NCI-H1417 treated with DMSO at 0.1 percent for 48 hours (cell line): Measurements from ENCODE around the gene BPIFB4.
"Not testable (repeated sequence)": the region's sequence is repeated elsewhere in the genome, so short reads cannot be mapped to it uniquely, and the experiment has no call there.

Source experiments
- DNase-seq: peaks from one replicate; lab custom pipeline; 2025; lab: John Stamatoyannopoulos, UW

Gene BPIFB4

DNA sequence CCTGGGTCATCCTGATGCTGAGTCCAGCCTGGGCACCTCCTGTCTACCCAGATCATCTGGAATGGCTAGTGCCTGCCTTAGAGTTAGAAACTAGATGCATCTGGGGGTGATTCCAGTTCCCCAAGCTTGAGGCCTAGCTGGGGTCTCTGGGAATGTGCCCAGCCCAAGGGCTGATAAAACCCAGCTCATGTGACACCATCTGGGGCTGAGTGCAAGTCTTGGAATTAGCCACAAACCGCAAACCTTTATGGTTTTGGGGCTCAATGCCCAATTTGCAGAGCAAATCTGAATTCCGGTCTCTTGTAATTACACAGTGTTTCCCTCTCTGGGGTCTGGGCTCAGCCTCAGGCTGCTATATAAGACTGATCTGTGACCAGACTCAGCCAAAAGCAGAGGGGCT lies at the start of gene BPIFB4:
Gene BPIFB4, plus strand, starts transcription at position 385 of the 400 bp plus-strand sequence. CDS start 1,884 bp downstream, outside the sequence.
- DNase-seq, result no peak

DNA sequence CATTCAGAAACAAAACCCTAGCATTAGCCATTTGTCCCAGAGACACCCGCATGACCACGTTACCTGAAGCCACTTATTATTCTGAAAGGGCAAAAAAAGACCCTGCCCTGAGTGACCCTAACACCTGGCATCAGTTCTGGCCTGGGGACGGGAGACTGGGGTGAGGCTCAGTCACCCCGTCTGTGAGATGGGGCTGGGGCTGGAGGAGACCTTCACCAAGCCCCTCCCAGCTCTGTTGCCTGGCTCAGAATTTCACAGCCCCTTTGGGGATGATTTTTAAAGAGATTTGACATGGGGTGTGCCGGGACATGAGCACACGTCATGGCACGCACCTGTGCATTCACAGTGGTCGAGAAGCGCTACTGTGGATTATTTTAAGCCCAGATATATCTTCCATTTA lies 49.4 kb upstream of the BPIFB4 start:
- DNase-seq, result no peak

DNA sequence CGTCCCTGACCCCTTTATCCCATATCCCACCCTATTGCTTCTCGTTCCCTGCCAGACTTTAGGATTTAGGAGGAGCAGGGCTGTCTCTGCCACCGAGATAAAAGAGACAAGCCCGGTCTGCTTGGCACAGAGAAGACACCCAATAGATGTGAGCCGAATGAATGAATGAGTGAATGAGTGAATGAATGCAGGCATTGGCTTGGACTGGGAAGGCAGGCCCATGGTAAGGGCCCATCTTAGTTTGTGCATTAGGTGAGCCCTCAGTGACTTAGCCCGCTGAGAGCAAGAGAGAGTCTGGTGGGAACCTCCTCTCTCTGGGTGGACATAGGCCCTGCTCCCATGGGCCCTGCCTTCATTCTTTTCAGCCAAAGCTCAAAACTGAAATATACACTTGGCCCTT lies 48.9 kb upstream of the BPIFB4 start:
- no peak for DNase-seq

DNA sequence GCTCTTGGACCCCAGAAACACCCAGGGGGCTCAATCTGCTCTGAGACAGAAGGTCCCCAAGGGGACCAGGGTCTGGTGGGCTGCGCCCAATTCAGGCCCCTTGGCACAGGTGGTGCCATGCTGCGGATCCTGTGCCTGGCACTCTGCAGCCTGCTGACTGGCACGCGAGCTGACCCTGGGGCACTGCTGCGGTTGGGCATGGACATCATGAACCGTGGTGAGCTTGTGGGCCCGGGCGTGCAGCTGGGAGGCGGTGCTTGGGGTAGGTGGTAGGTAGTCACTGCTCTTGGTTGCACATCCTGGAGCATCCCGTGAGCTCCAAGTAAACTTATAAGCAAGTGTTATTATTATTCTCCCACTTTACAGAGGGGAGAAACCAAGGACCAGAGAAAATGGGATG lies 47.9 kb upstream of the BPIFB4 start, which contains the start of gene BPIFB6:
Gene BPIFB6, plus strand, starts transcription at position 118 of the 400 bp plus-strand sequence. Its CDS starts 0 bp downstream, at position 118.
- DNase-seq, result no peak

DNA sequence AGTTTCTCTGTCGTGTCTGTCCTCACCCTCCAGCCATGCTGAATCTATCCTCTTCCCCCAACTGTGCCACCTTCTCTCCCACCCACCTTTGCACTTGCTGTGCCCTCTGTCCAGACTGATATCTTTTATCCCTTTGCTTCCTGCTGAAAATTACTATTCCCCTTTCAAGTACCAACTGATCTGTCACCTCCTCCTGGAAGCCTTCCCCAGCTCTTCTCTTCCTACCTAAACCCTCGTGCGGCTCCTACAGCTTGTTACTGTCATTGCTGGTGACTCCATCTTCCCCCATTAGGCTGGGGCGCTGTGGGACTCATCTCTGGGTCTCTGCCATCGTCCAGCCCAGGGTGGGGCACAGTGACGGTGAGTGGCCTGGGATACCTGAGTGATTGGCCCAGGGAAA lies 46.9 kb upstream of the BPIFB4 start:
- DNase-seq, result no peak

DNA sequence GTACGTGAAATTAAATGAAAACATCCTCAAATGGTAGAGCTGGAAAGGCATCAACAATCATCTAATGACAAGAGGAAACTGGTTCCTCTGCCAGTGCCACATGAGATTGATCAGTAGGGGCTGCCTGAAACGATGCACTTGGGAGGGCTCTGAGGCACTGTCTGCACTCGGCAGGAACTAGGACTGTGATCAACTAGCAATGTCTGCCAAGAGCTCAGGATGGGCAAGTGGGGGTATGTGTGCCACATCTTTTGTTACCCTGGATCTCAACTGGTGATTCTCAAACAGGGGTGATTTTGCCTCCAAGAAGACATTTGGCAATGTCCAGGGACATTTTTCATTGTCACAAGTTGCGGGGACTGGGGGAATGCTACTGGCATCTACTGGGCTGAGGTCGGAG lies 46.1 kb upstream of the BPIFB4 start:
- no peak for DNase-seq

DNA sequence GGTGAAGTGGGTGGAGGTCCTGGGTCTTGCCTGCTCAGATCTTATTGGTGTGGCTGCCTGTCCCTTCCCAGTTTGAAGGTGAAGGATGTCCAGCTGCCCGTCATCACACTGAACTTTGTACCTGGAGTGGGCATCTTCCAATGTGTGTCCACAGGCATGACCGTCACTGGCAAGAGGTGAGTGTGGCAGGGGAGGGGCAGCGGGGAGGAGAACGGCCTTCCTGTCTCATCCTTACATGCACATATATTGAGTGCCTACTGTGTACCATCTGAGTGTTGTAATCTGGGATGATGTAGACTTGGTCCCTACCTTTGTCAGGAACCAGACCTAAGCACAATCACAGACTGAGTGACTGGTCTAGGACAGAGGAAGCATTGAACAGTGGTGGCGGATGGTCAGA lies 45.3 kb upstream of the BPIFB4 start:
- DNase-seq, result no peak

DNA sequence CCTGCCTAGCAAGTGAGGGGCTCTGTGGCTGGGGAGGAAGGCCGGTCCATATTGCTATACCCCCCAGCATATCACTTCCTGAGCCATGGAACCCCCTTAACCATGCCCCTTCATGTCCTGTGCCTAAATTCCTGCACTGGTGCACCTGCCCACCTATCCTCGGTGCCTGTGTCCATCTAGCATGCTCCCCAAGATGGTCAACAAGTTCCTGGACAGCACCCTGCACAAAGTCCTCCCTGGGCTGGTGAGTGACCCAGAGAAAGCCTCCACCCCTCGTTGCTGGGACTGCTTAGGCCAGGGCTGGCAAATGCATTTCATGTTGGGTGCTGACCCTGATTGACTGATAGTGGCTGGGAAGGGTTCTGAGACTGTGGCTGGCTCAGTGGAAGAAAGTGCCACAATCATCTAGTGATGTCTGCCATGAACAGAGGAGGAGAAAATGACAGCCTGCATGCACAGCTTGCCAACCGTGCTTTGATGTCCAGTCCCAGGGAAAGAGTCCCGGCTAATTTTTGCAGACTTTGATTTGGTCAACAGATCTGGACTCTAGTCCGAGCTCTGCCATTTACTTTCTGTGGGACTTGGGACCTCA lies 44.4 kb upstream of the BPIFB4 start:
- DNase-seq, result no peak

DNA sequence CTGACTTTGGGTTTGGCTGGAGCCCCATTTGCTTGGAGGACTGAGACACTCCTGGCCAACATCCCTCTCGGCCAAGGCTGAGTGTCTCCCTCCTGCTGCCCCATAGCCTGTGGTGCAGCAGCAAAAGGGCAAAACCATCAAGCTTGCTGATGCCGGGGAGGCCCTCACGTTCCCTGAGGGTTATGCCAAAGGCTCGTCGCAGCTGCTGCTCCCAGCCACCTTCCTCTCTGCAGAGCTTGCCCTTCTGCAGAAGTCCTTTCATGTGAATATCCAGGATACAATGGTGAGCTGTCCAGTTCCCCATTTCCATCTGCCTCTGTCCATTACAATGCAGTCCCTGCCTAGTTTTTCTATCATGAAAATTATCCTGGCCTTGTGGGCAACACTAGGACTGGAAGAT lies 42.0 kb upstream of the BPIFB4 start:
- DNase-seq, result no peak

DNA sequence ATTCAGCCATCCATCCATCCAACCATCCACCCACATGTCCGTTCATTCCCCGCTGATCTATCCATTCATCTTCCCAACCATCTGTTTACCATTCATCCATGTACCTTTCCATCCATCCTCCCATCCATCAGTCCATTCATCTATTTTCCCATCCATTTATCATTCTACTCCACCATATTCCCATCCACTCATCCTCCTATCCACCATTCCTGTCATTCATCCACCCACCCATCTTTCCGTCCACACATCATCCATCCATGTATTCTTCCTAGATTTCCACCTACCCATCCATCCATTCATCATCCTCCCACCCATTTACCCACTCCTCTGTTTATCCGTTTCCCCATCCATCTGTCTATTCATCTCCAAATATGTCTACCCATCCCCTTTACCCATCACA lies 41.2 kb upstream of the BPIFB4 start:
- no peak for DNase-seq

DNA sequence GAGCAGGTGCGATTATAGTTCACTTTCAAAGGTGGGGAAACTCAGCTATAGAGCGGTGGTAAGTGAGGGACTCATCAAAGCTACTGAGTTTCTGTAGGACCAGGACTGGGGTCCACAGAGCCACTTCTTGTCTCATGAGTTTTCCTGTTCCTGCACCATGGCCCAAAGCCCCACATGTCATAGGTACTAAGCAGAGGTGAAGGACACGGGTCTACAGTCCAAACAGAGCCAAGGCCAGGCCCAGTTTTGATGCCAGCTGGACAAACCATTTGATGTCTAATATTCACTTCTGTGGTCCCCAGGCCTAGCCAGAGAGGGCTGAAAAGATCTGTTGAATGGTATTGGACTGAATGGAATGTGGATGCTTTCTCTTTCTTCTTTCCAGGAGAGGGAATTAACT lies 37.0 kb upstream of the BPIFB4 start:
- no peak for DNase-seq

DNA sequence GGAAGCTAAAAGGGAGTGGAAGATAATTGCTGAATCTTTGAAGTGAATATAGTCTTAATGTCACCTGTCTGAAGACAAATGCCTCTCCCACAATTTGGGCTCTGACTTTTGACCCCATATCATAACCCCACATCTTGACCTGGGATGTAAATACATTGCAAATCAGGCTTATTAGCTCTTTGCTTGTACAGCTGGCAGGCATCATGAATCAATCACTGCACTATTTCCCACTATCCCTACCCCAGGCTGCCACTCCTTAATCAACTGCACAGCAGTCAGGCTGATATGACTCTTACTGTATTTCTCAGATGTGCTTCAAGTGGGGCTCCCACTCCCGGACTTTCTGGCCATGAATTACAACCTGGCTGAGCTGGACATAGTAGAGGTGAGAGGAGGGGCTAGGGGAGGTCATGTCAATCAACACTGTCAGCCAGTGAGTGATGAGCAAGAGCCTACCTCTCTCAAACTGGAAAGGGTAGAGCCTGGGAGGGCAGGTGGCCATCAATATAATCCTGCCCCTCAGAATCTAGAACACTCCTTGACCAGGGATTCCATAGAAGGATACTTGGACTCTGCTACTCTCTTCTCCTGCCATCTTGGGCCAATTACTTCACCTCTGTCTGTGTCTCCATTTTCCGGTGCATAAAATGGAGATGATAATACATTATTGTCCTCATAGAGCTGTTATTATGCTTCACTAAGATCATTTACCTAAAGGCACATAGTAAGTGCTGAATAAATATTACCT lies 36.3 kb upstream of the BPIFB4 start:
- DNase-seq, result no peak

DNA sequence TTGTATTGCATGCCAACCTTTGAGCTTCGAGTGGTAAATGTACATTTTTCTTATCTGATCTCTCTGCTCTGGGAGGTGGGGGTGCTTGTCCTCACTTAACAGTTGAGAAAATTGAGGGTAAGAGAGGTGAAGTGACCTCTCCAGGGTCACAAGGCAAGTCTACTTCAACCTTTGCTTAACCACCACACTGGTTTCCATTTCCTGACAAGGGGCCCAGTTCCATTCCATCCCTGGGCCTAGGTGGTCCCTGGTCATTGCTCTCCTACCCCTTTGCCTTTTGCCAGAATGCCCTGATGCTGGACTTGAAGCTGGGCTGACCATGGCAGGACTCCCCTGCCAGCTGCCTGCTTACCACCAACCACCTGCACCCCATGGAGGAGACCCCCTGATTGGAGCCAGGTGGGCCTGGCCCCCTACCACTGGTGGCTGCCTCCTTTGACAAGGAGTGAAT lies 35.7 kb upstream of the BPIFB4 start:
- DNase-seq, result no peak

DNA sequence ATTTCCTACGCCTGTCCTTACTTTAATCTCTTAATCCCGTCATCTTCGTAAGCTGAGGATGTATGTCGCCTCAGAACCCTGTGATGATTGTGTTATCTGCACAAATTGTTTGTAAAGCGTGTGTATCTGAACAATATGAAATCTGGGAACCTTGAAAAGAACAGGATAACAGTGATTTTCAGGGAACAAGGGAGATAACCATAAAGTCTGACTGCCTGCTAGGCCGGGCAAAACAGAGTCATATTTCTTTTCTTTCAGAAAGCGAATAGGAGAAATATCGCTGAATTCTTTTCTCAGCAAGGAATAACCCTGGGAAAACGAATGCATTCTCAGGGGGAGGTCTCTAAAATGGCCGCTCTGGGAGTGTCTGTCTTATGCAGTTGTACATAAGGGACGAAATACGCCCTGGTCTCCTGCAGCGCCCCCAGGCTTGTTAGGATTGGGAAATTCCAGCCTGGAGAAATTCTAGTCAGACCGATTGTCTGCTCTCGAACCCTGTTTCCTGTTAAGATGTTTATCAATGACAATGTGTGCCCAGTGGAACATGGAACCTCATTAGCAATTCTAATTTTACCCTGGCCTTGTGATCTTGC lies 34.2 kb upstream of the BPIFB4 start:
- DNase-seq, result not testable (repeated sequence)

DNA sequence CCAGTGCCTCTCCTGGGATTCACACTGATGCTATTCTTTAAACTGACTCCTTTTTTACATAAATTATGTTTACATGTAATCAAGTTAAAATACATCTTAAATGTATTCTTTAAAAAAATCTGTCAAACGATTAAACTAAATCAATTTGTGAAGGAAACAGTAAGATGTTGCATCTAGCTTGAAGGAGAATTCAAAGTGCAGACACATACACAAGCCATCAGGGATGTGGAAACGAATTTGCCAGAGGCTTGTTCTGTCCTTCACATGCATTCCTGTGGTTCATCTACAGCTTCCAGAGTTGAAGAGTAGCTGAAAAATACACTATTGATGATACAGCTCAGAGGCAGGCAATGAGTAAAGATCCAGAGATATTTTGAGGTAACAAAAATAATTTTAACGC lies 33.0 kb upstream of the BPIFB4 start:
- no peak for DNase-seq

DNA sequence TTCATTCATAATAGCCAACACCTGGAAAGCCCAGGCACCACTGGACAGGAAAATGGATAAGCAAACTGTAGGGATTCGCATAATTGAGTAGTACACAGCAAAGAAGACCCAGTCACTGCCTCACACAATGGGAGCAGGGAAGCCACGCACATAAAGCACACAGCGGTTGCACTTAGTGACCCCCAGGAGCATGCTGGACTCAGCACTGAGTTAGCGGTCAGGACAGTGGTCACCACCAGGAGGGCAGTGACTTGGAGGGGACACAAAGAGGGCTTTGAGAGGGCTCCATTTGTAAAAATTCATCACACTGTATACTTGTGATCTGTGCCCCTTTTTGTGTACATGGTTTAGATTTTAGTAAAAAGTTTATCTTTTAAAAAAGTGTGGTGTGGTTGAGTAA lies 28.1 kb upstream of the BPIFB4 start:
- no peak for DNase-seq

DNA sequence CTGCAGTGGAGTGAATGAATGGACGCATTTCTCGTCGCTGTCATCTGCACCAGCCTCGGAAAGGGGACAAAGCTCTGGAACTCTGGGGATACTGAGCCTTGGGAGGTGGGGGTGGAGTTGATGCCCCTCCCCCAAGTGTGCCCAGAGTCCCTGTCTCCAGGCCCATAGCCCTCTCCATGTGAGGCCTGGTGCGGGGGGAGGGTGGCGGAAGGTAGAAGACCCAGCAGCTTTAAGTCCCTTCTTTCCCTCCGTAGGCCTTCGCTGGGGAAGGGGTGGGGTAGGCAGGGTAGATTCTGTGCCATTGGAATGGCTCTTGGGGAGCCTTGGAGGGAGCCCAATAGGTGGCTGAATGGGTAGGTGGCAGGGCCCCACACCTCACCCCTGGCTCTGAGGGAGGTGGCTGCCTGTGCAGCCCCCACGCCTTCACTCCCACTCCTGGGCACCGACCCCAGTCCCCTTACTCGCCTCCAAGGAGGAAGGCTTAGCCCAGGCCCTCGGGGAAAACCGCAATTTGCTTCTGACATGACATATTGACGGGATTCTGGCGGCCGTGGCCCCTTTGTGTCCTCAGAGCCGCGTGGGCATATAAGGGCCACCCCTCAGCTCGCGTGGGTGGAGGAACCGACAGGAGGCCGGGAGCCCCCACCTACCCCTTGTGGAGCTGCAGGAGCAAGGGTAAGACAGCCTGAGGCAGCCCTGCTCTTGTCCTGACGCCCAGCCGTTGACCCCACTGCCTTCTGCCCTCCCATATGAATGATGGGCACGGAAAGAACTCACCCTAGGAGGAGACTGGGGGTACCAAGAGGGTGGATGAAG lies 25.9 kb upstream of the BPIFB4 start, which contains the start of gene BPIFB3:
Gene BPIFB3, plus strand, starts transcription at position 613 of the 816 bp plus-strand sequence. CDS start 1,533 bp downstream, outside the sequence.
- no peak for DNase-seq

DNA sequence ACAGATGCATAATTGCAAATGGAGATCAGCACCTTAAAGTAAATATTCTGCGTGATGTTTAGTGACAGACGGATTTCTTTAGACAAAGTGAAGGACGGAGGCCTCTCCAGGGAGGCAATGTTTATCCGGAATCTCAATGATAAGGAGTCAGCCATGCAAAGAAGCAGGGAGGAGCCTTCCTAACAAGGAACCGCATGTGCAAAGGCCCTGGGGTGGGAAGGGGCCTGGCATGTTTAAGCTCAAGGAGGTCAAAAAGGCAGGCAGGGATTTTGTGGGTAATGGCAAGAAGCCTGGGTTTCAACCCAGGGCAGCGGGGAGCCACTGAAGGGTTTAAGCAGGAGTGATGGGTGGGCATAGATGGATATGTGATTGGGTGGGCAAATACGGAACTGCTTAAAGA lies 25.1 kb upstream of the BPIFB4 start:
- DNase-seq, result no peak

DNA sequence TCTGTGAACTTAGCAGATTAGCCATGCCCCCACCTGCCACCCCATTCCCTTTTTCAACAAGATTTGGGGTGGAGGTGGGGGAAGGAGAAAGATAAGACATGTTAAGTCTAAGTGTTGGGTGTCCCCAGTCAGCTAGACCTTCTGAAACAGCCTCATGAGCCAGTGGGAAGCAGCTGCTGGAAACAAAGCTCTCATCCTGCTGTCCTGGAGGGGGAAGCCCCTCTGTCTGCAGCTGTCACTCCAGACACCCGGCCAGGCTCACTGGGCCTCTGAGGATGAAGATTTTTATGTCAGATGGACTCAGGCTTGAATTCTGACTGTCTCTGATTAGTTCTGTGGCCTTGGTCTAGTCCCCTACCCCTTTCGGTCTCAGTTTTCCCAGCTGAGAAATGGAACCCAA lies 24.7 kb upstream of the BPIFB4 start:
- DNase-seq, result no peak

DNA sequence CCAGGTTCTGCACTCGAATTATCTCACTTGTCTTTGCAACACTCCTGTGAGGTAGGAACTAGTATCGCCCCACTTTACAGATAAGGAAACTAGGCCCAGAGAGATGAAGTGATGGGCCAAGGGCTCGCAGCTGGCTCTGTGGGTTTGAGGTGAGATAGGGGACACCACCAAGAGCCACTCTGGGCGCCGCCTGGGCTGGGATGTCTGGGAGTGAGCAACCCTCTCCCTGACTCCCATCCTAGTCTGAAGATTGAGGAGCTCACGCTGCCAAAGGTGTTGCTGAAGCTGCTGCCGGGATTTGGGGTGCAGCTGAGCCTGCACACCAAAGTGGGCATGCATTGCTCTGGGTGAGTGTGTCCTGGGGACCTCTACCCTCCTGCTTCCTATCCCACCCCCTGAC lies 20.3 kb upstream of the BPIFB4 start:
- DNase-seq, result no peak

DNA sequence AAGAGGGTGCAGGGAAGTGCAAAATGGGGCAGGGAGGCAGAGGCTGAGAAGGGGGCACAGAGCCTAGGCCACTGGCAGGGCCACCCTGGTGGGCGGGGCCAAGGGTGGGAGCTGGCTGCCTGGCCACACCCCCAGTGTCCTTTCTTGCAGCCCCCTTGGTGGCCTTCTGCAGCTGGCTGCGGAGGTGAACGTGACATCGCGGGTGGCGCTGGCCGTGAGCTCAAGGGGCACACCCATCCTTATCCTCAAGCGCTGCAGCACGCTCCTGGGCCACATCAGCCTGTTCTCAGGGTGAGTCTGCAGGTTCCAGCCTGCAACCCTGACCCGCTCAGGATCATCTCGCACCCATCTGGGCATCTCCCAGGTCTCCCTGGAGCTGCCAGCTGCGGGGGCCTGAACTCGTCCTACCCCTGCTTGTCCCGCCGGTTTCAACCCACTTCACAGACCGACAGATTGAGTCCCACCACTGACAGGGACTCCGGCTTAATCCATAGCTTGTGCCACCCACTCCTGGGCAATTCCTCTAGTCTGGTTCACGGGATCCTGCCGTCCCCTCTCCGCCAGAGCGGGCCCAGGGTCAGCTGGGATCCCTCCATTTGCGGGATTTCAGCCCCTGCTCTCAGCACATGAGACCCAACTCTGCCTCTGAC lies 19.6 kb upstream of the BPIFB4 start:
- no peak for DNase-seq

DNA sequence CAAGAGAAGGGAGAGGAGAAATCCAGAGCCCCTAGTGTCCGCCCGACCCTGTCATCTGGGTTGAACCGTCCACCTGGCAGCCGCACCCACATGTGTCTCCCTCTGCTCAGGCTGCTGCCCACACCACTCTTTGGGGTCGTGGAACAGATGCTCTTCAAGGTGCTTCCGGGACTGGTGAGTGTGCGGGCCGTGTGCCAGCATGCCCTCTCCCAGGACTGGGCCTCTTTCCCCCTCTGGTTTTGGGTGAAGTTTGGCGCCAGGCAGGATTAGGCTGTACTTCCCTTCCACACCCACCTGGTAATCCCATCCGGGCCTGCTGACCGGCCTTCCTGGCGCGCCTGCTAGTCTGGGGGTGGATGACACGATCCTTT lies 17.8 kb upstream of the BPIFB4 start:
- no peak for DNase-seq
